ENCODE measurements around the gene GDNF.
"Not testable (repeated sequence)": the region's sequence is repeated elsewhere in the genome, so short reads cannot be mapped to it uniquely, and the experiment has no call there.

Gene GDNF

GRCh38 chr5:37839407-37840052 lies at the start of gene GDNF:
TSS of gene GDNF (minus strand) at chr5:37840041. CDS start at chr5:37834796, 5,245 bp downstream.
- no peak for DNase-seq (ENCODE audit: low read depth in 2 of 2)

- DNase-seq (ENCODE audit: low read depth in 2 of 2) = no peak
These were observed 48.6 kb upstream of the GDNF start for GRCh38 chr5:37888476-37888875.

GRCh38 chr5:37886242-37886905 lies 46.5 kb upstream of the GDNF start:
- no peak for DNase-seq (ENCODE audit: low read depth in 2 of 2)

GRCh38 chr5:37882636-37883035 lies 42.8 kb upstream of the GDNF start:
- no peak for DNase-seq (ENCODE audit: low read depth in 2 of 2)

GRCh38 chr5:37881359-37881758 lies 41.5 kb upstream of the GDNF start:
- DNase-seq (ENCODE audit: low read depth in 2 of 2) = no peak

- no peak for DNase-seq (ENCODE audit: low read depth in 2 of 2)
These were observed 37.1 kb upstream of the GDNF start for GRCh38 chr5:37876943-37877342.

GRCh38 chr5:37876245-37876644 lies 36.4 kb upstream of the GDNF start:
- DNase-seq (ENCODE audit: low read depth in 2 of 2) = no peak

- no peak for DNase-seq (ENCODE audit: low read depth in 2 of 2)
These were observed 35.4 kb upstream of the GDNF start for GRCh38 chr5:37875051-37875787.

- DNase-seq (ENCODE audit: low read depth in 2 of 2) = no peak
These were observed 34.1 kb upstream of the GDNF start for GRCh38 chr5:37873988-37874387.

- no peak for DNase-seq (ENCODE audit: low read depth in 2 of 2)
These were observed 31.4 kb upstream of the GDNF start for GRCh38 chr5:37871023-37871815.

GRCh38 chr5:37869216-37869615 lies 29.4 kb upstream of the GDNF start:
- DNase-seq (ENCODE audit: low read depth in 2 of 2) = no peak

GRCh38 chr5:37867654-37868053 lies 27.8 kb upstream of the GDNF start:
- DNase-seq (ENCODE audit: low read depth in 2 of 2) = no peak

- DNase-seq (ENCODE audit: low read depth in 2 of 2) = not testable (repeated sequence)
These were observed 23.1 kb upstream of the GDNF start for GRCh38 chr5:37862907-37863306.

- DNase-seq (ENCODE audit: low read depth in 2 of 2) = no peak
These were observed 20.4 kb upstream of the GDNF start for GRCh38 chr5:37860206-37860605.

- DNase-seq (ENCODE audit: low read depth in 2 of 2) = no peak
These were observed 20.0 kb upstream of the GDNF start for GRCh38 chr5:37859805-37860204.

GRCh38 chr5:37858250-37858649 lies 18.4 kb upstream of the GDNF start:
- no peak for DNase-seq (ENCODE audit: low read depth in 2 of 2)

- no peak for DNase-seq (ENCODE audit: low read depth in 2 of 2)
These were observed 17.9 kb upstream of the GDNF start for GRCh38 chr5:37857696-37858095.

- no peak for DNase-seq (ENCODE audit: low read depth in 2 of 2)
These were observed 15.6 kb upstream of the GDNF start for GRCh38 chr5:37855438-37855837.

GRCh38 chr5:37851305-37851704 lies 11.5 kb upstream of the GDNF start:
- no peak for DNase-seq (ENCODE audit: low read depth in 2 of 2)

- no peak for DNase-seq (ENCODE audit: low read depth in 2 of 2)
These were observed 10.5 kb upstream of the GDNF start for GRCh38 chr5:37850226-37850865.

- no peak for DNase-seq (ENCODE audit: low read depth in 2 of 2)
These were observed 9.8 kb upstream of the GDNF start for GRCh38 chr5:37849641-37850040.

GRCh38 chr5:37847978-37848425 lies 8.2 kb upstream of the GDNF start:
- DNase-seq (ENCODE audit: low read depth in 2 of 2) = no peak

Data from activated CD4-positive, alpha-beta T cell treated with anti-CD3 and anti-CD28 coated beads for 24 hours (primary cell).